ENCODE results near the gene PDCD6IP.

DNA sequence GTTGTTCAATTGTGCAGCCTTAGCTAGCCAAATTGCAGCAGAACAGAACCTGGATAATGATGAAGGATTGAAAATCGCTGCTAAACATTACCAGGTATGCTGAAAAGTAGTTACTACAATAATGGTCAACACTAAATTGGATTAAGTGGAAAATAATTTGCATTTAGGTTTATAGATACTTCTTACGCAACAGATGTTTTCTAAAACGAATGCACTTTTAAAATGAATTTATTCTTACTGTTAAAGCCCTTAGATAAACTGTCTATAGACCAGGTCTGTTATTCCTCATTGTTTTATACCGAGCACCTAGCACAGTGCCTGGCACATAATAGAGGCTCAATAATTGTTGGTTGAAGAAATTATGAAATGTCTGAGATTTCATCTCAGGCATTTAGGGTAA lies 23.6 kb downstream of the PDCD6IP start:
- TF ChIP-seq ZMYM4 (CRISPR knock-in tag; IDR thresholded peaks at IDR 0.05) (no peak), PHB2 (IDR thresholded peaks at IDR 0.05; ENCODE audit: partially characterized antibody) (no peak)
